Mesenteric fat pad (tissue), 1 donor: ENCODE measurements around the gene NPC1L1. TPM values are rescaled to one million over a fixed set of nuclear protein-coding genes. Genes with fewer than 3 reads are reported as not detected.
"Not testable (repeated sequence)": the region's sequence is repeated elsewhere in the genome, so short reads cannot be mapped to it uniquely, and the experiment has no call there.

Source experiments
- DNase-seq: peaks from one replicate; pipeline ENCODE4 v3.0.0-alpha.2; 2020; ENCODE audit warnings: low spot score
- total RNA-seq: library from RNA; stranded (reverse); fragmentation: NEBNext Ultra II Directional; extraction: Animal tissue kit (Norgen Biotek cat#: 25700); gene quantifications from one replicate; pipeline ENCODE4 v1.2.1, GENCODE V29; 2021
- donor health status: DM: yes; HTN: yes; CAD: no.

NPC1L1 gene
- total RNA-seq, 1 donor from 2014 or later = 0.29 TPM

GRCh38 chr7:44566680-44567079, 25.6 kb upstream of the NPC1L1 start:
- no peak for DNase-seq

- DNase-seq = no peak
Measured at GRCh38 chr7:44565795-44566559, 24.8 kb upstream of the NPC1L1 start.

GRCh38 chr7:44565097-44565794, 24.1 kb upstream of the NPC1L1 start:
- no peak for DNase-seq

- DNase-seq = peak; percentile 62
Measured at GRCh38 chr7:44564606-44565005, 23.5 kb upstream of the NPC1L1 start.

GRCh38 chr7:44563171-44563679, 22.1 kb upstream of the NPC1L1 start:
- DNase-seq = peak; percentile 59

- DNase-seq = not testable (repeated sequence)
Measured at GRCh38 chr7:44562622-44562962, 21.5 kb upstream of the NPC1L1 start.

GRCh38 chr7:44561962-44562621, 21.0 kb upstream of the NPC1L1 start:
- no peak for DNase-seq

GRCh38 chr7:44561481-44561880, 20.4 kb upstream of the NPC1L1 start:
- DNase-seq = no peak

- DNase-seq = no peak
Measured at GRCh38 chr7:44559485-44559884, 18.4 kb upstream of the NPC1L1 start.

GRCh38 chr7:44557485-44557884, 16.4 kb upstream of the NPC1L1 start:
- no peak for DNase-seq

GRCh38 chr7:44555350-44555749, 14.2 kb upstream of the NPC1L1 start:
- no peak for DNase-seq

- DNase-seq = not testable (repeated sequence)
Measured at GRCh38 chr7:44552473-44553005, 11.4 kb upstream of the NPC1L1 start.

- no peak for DNase-seq
Measured at GRCh38 chr7:44549457-44549856, 8.3 kb upstream of the NPC1L1 start.

GRCh38 chr7:44548893-44549292, 7.8 kb upstream of the NPC1L1 start:
- DNase-seq = no peak

- DNase-seq = no peak
Measured at GRCh38 chr7:44547536-44548231, 6.6 kb upstream of the NPC1L1 start.

GRCh38 chr7:44541876-44542610, 913 bp upstream of the NPC1L1 start:
- no peak for DNase-seq

- no peak for DNase-seq
Measured at GRCh38 chr7:44540592-44541027, 520 bp downstream of the NPC1L1 start.

- no peak for DNase-seq
Measured at GRCh38 chr7:44539669-44540506, 1.2 kb downstream of the NPC1L1 start.
